Ishikawa (cell line): ENCODE data around the gene KLF13.
A peak's percentile ranks its signal among the peaks of the same experiment; 100 is the strongest.

Experiments used
- CEBPB ChIP-seq: IDR thresholded peaks from 2 replicates; pipeline ENCODE4 v1.6.1; 2012
- CREB1 ChIP-seq: IDR thresholded peaks from 2 replicates; pipeline ENCODE4 v1.6.1; 2012; ENCODE audit warnings: low read depth
- EGR1 ChIP-seq: IDR thresholded peaks from 2 replicates; pipeline ENCODE4 v1.6.1; 2012
- EP300 ChIP-seq: IDR thresholded peaks from 2 replicates; pipeline ENCODE4 v1.6.1; 2012; ENCODE audit warnings: borderline replicate concordance
- FOXM1 ChIP-seq: IDR thresholded peaks from 2 replicates; pipeline ENCODE4 v1.6.1; 2012; ENCODE audit warnings: low read depth, borderline replicate concordance
- MAX ChIP-seq: IDR thresholded peaks from 2 replicates; pipeline ENCODE4 v1.6.1; 2012
- NFIC ChIP-seq: IDR thresholded peaks from 2 replicates; pipeline ENCODE4 v1.6.1; 2012
- RAD21 ChIP-seq: IDR thresholded peaks from 2 replicates; pipeline ENCODE4 v1.6.1; 2012; ENCODE audit warnings: low read depth
- REST ChIP-seq: IDR thresholded peaks from 2 replicates; pipeline ENCODE4 v1.6.1; 2012; ENCODE audit warnings: low read depth, mild to moderate bottlenecking
- TAF1 ChIP-seq: IDR thresholded peaks from 2 replicates; pipeline ENCODE4 v1.6.1; 2012; ENCODE audit warnings: low read depth, mild to moderate bottlenecking
- TCF12 ChIP-seq: IDR thresholded peaks from 2 replicates; pipeline ENCODE4 v1.6.1; 2012; ENCODE audit warnings: low read depth
- TEAD4 ChIP-seq: IDR thresholded peaks from 2 replicates; pipeline ENCODE4 v1.6.1; 2012
- YY1 ChIP-seq: IDR thresholded peaks from 2 replicates; pipeline ENCODE4 v1.6.1; 2012; ENCODE audit warnings: low read depth
- ZBTB7A ChIP-seq: IDR thresholded peaks from 2 replicates; pipeline ENCODE4 v1.6.1; 2012; ENCODE audit warnings: low read depth
- TF ChIP-seq, protein P1 (sequence below): IDR thresholded peaks from 2 replicates; pipeline ENCODE4 v1.6.1; 2012

KLF13 gene

DNA sequence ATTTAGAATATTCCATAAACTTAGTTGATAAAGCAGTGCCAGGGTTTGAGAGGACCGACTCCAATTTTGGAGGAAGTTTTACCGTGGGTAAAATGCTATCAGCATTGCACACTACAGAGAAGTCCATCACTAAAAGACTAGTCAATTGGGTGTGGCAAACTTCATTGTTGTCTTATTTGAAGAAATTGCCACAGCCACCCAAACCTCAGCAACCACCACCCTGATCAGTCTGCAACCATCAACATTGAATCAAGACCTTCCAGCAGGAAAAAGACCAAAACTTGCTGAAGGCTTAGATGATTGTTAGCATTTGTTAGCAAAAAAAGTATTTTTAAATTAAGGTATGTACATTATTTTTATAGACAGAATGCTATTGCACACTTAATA lies 60.5 kb downstream of the KLF13 start:
- no peak for TF ChIP-seq YY1
- no peak for TF ChIP-seq EP300

GRCh38 chr15:31387479-31388118 lies 61.0 kb downstream of the KLF13 start:
- no peak for TF ChIP-seq REST
- TF ChIP-seq EGR1 = no peak
- no peak for TF ChIP-seq TCF12
- TF ChIP-seq, protein P1, sequence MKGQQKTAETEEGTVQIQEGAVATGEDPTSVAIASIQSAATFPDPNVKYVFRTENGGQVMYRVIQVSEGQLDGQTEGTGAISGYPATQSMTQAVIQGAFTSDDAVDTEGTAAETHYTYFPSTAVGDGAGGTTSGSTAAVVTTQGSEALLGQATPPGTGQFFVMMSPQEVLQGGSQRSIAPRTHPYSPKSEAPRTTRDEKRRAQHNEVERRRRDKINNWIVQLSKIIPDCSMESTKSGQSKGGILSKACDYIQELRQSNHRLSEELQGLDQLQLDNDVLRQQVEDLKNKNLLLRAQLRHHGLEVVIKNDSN = no peak
- peak; percentile 58; the same call in 1 of the 2 replicates for TF ChIP-seq NFIC

DNA sequence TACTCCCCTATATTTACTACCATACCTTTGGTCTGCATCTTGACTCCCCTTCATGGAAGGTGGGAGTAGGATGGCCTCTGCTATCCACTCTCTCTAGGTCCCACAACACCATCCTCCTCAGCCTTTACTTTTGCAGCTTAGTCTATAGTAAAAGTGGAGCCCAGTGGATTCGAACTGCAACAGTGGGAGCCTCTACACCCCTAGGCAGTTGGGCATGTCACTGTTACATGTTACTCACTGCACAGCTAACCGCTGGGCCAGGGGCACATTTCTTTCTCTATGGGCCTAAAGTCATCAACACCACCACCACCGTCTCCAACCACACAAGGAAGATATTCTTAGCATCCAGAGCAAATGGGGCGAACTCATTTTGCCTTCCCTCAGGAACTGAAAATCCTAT lies 62.9 kb downstream of the KLF13 start:
- TF ChIP-seq CEBPB = no peak
- no peak for TF ChIP-seq ZBTB7A
- TF ChIP-seq FOXM1 = no peak
- TF ChIP-seq MAX = no peak
- no peak for TF ChIP-seq TAF1
- TF ChIP-seq REST = no peak
- no peak for TF ChIP-seq YY1
- no peak for TF ChIP-seq NFIC
- no peak for TF ChIP-seq TEAD4
- TF ChIP-seq TCF12 = no peak
- TF ChIP-seq RAD21 = no peak

- TF ChIP-seq TAF1 = no peak
- TF ChIP-seq YY1 = no peak
- no peak for TF ChIP-seq TEAD4
- no peak for TF ChIP-seq FOXM1
These were observed 63.4 kb downstream of the KLF13 start for GRCh38 chr15:31390029-31390428.

DNA sequence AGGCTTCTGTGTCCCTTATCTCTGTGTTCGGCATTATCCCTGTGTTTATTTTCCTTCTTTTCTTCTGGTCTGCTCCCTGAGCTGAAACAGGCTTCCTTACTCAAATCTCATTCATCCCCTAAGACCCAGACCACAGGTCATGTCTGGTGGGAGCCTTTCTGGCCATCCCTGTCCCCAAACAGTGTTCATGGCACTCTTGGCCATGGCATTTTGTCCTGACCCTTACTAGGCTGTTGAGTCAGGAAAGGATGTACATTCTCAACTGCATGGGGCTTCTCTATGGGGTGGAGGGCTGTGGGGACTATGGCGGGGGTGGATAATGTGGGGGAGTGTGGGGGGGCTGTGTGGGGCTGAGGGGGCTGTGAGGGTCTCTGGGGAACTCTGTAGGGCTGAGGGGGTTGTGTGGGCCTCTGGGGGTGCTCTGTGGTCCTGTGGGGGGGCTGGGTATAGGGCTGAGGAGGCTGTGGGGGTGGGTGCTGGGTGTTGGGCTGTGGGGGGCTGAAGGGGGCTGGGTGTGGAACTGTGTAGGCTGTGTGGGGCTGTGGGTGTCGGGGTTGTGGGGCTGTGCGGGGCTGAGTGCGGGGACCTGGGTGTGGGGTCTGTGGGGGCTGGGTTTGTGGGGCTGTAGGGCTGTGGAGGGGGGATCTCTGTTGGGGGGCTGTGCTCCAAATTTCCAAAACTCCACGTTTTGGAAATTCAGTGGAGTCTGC lies 64.3 kb downstream of the KLF13 start:
- TF ChIP-seq REST (no peak), TAF1 (no peak), EGR1 (no peak), NFIC (no peak), CEBPB (no peak), RAD21 (no peak), EP300 (no peak), ZBTB7A (no peak), TCF12 (no peak), MAX (no peak), FOXM1 (no peak), CREB1 (no peak), YY1 (no peak), TEAD4 (no peak)
- TF ChIP-seq, protein P1 = no peak
